ENCODE measurements around the gene SGTB.
A peak's percentile ranks its signal among the peaks of the same experiment; 100 is the strongest.
"Not testable (repeated sequence)": the region's sequence is repeated elsewhere in the genome, so short reads cannot be mapped to it uniquely, and the experiment has no call there.

Gene SGTB

DNA sequence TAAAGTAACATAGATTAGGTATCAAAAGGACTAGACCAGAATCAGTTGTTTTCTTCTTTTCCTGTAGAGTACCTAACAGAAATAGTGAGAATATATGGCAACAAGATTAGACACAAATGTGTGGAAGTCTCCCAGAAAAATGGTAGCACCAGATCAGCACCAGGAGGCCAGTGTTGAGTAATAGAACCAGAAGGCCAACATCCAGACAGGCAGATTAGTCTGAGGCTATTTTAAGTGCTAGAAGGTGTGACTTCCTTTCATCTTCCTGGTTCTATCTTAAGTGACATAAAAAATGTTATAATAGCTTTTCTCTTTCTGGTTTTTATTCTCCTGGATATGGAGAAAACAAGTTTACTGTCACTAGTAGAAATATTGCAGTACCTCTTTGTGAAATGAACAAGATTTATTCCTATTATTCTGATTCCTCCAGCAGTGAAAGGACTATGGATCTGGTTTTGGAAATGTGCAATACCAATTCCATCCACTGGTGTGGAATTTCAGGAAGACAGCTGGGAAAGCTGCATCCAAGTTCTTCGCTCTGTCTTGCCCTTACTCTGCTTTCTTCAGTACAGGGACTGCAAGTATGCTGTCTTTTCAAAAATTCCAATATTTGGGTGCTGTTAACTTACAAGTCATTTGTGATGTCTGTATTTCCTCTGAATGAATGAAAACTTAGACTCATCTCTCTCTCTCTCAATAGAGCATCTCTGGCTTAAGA lies 57.9 kb downstream of the SGTB start:
- no peak for DNase-seq

DNA sequence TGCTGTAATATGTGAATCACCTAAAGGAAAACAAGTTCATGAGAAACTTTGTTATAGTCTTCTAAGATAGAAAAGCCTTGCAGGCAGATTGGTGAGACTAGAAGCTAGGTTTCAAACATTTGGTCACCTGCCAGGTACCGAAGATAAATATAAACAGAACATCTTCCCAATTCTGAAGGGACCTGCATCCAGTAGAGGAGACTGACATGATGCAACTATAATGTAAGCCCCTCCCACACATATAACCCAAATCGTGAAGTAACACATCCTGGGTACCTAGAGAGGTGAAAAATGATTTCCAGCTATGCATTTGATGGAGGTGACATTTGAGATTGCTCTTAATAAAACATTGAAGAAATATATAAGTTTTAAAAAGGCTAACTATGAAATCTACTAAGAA lies 67.2 kb downstream of the SGTB start:
- DNase-seq: no peak

DNA sequence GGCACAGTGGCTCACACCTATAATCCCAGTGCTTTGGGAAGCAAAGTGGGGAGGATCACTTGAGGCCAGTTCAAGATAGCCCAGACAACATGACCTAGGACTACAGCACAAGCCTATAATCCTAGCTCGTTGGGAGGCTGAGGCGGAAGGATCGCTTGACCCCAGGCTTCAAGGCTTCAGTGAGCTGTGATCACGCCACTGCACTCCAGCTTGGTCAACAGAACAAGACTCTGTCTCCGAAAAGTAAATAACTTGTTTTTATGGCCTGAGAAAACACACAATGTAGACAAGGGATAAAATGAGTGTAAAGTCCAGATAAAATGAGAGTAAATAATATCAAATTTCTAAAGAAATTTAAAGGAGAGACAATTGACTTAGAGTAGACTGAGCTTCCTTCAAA lies 70.8 kb downstream of the SGTB start:
- no peak for DNase-seq

DNA sequence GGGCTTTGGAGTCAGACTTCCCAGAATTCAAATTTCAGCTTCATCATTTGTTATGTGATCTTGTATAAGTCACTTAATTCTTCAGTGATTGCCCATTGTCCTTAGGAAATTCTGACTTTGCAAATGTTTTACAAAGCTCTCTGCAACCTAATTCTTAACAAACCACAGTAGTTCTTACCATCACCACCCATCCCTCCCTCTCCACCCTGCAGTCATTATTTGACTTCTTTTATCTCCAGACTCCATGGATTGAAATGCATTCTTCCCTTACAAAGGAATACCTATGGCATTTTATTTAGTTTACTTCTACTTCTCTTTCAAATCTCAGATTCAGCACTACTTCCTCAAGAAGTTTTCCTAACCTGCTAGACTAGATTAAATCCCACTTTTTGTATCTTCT lies 74.0 kb downstream of the SGTB start:
- no peak for DNase-seq

DNA sequence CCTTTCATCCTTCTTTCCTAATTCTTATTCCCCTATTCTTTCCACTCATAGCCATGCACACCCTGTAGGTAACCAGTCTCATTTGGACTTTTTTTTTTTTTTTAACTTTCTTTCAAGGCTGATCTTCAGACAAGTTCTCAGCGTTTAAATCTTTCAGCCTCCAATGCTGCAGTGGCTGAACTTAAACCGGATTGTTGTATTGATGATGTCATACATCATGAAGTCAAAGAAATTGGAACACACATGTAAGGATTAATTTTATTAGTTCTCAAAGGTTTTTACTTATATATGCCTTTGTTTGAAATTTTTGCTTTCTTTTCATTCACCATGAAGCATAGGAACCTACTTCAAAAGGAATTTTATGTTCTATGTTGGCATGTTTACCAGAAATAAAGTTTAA lies 75.0 kb downstream of the SGTB start:
- DNase-seq: no peak

DNA sequence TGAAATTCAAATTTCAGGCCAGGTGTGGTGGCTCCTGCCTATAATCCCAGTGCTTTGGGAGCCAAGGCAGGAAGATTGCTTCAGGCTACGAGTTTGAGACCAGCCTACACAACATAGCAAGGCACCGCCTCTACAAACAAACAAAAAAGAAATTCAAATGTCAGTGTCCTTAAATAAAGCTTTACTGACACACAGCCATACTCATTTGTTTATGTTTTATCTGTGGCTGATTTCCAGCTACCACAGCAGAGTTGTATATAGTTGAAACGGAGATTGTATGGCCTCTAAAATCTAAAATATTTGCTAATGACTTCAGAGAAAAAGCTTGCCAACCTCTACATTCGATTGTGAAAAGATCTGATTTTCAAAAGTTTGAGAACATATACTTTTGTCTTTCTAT lies 81.7 kb downstream of the SGTB start:
- DNase-seq: no peak

DNA sequence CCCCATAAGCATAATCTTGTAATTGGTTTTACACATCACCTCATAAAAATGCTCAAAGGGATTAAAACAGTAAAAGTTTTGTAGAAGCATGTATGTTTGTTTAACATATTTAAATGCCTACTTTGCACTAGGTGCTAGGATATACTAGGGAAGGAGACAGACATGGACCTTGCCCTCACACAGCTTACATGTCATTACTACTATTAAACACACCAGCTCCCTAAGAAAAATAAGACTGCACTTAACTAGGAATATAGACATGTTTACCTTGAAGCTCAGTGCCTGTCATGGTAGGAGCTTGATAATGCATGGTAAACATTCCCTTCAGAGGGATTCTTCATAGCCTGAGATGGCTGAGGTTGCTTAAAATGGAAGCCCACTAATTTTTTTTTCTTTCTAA lies 90.9 kb downstream of the SGTB start:
- no peak for DNase-seq

DNA sequence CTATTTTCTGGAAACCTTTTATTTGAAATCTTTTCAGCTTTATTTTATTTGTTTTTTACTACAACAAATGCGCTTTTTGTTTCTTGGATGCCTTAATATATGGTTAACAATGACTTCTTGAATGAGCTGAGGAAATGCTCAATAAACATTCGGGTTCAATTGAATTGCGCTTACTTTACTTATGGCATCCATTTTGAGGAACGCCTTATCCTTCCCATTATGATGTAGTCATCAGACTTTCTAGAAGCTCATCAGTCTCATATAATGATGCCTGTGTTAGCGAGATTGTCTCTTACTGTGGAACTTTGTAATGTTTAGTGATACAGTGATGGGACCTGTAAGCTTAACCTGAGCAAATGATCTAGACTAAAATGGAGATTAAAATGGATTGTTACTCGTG lies 96.2 kb downstream of the SGTB start:
- DNase-seq: no peak

DNA sequence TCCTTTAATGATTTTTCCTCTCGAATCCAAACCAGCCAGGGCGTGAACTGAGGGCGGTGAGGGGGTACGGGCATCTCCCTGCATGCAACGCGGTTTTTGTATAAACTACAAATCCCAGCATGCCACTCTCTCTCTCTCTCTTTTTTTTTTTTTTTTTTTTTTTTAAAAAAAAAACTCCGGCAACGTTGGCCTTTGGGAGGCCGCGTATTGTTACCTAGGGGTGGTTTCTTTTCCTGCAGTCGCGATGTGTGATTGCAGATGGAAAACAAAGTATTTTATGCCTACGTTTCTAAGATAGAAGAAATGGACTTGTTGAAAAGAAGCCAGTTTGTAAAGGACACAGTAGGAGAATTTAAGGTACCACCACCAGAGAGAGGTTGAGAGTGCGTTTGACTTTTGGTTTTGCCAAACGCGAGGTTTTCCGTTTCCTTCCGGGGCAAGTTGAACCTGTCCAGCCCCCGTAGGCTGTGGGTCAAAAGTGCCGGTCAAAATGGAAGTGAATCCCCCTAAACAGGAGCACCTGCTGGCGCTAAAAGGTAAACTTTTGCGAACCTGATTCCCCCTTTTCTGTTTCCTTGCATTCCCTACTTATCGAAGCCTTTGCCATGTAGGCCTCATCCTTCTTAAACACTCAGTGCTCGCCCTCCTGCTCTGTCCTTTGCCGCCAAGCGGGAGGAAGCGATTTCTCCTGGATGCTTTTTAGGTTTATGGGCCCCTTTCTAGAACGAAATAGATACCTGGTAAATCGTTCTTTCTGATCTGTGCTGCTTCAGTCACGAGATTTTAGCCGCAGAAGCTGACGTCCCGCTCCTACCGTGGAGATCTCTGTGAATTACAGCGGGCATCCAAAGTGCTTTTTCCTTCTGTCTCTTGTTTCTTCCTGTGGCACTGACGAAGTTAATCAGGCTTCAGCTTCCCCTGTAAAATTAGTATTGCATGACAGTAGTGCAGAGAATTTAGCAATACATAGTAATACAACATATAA lies 97.0 kb downstream of the SGTB start, which contains the start of the genes SHLD3 and TRAPPC13:
Gene SHLD3, plus strand, starts transcription at position 457 of the 985 bp plus-strand sequence. CDS start 4,561 bp downstream, outside the sequence.
Gene TRAPPC13, plus strand, starts transcription at position 457 of the 985 bp plus-strand sequence. Its CDS starts 34 bp downstream, at position 491.
- peak; percentile 90 for DNase-seq

DNA sequence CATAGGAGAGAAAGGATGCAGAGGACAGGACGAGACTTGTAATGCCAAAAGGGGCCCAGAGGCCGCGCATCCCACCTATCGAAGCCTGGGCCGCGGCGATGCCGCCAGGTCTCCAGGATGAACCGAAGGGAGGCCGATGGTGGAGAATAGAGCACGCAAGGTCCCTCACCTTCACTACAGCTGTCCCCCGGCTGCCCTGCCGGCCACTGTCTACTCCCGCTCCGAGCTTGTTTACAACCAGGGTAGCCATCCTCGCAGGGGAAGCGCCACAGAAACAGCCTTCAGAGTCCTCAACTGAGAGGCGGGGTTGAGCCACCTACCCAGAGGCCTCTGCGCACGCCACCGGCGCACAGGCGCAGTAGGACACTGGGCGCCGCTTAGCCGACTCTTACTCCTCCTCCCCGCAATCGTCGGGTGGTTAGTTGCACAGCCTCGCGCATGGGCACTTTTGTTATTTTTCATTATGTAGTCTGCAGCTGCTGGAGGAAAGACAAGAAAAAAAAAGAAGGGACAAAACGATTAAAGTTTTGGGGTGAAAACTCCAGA lies 97.8 kb downstream of the SGTB start, which contains the start of gene TRIM23:
Gene TRIM23, minus strand, starts transcription at position 309 of the 546 bp plus-strand sequence. Its CDS starts 59 bp downstream, at position 250.
- DNase-seq: peak; percentile 91

DNA sequence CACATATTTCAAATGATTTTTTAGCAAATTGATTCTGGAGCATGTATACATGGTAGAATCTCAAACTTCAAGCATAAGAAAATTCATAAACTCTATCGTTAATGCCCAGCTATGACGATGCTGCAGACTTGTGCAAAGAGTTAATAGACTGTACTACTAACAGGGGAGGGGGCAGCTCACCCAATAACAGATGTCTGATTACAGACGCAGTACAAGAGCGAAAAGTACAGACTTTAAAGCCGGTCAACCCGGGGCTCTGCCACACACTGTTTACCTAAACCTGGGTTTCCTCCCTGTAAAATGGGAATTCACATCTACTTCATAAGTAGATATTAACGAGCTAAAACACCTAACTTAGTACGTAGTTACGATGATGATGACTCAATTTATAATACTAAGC lies 98.4 kb downstream of the SGTB start:
- DNase-seq: no peak

DNA sequence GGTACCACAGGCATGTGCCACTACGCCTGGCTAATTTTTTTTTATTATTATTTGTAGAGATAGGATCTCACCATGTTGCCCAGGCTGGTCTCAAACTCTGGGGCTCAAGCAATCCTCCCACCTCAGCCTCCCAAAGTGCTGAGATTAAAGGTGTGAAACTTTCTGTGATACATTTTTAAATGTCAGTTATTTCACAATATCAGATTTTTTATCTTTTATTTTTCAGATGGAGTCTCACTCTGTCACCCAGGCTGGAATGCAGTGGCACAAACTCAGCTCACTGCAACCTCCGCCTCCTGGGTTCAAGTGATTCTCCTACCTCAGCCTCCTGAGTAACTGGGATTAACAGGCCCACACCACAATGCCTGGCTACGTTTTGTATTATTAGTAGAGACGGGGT lies 99.9 kb downstream of the SGTB start:
- not testable (repeated sequence) for DNase-seq

DNA sequence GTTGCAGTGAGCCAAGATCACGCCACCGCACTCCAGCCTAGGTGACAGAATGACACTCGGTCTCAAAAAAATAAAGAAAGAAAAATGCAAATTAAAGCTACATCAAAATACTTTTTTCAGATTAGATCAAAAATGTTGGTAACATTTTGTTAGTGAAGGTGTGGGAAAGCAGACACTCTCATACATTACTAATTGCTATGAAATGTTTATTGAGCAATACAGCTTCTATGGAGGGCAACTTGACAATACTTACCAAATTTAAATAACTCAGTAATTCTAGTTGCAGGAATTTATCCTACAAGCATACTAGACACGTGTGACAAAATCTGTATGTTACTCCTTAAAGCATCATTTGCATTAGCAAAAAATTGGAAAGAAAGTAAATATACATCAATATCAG lies 101.9 kb downstream of the SGTB start:
- DNase-seq: no peak

Measured in COR-L47 (cell line).